Measurements from ENCODE around the gene PRR16.
"Not testable (repeated sequence)": the region's sequence is repeated elsewhere in the genome, so short reads cannot be mapped to it uniquely, and the experiment has no call there.

Gene PRR16

DNA sequence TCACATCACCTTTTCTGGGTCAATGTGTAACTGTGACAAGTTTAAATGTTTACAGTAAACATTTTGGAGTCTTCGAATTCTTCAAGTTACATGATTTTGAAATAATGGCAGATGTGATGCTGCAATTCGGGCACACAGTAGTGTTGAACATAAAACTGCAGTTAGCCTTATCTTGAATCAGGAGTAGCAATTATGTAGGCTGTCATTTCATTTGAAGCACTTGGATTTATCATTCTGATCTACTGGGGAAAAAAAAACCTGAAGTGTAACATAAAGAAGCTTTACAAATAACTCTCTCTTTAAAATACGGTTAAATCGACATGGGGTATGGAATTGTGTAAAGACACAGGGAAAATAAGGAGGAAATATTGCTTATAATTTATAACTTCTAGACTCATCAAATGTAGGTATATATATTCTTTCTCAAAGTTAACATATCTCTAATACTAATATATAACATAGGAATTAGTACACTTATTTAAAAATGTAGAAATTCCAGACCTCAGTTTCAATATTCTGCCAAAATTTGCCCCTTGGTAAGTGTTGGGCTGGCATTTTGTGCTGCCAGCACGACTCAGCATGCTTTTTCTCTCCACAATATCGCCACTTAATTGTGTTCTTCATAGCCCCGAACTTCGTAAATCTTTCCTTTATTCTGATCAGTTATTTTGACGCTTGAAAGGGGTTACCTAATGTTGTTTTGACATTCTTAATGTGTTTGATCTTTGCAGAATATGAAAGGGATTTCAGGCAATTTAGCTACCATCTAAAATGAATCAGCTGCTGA, 226.7 kb downstream of the PRR16 start:
- no peaks in the 10 kb centered on the region for H3K36me3 ChIP-seq (ENCODE audit: control insufficient read depth in 2 of 2, insufficient read depth in 2 of 2, low read length in 2 of 2)
- H3K9me3 ChIP-seq (ENCODE audit: control insufficient read depth in 2 of 2, low read length in 2 of 2), result no peaks in the 10 kb centered on the region
- H3K4me1 ChIP-seq (ENCODE audit: control insufficient read depth, insufficient read depth, low read length), result no peaks in the 10 kb centered on the region
- H3K27me3 ChIP-seq (ENCODE audit: control insufficient read depth in 1 of 2, insufficient read depth in 2 of 2, low read length in 2 of 2), result no peaks in the 10 kb centered on the region
- no peak overlapping the region for H3K9ac ChIP-seq (ENCODE audit: low read length in 2 of 2)
- no peak overlapping the region for H3K27ac ChIP-seq (ENCODE audit: low read length)
- H3K4me3 ChIP-seq (ENCODE audit: low read length in 2 of 2), result no peak overlapping the region

DNA sequence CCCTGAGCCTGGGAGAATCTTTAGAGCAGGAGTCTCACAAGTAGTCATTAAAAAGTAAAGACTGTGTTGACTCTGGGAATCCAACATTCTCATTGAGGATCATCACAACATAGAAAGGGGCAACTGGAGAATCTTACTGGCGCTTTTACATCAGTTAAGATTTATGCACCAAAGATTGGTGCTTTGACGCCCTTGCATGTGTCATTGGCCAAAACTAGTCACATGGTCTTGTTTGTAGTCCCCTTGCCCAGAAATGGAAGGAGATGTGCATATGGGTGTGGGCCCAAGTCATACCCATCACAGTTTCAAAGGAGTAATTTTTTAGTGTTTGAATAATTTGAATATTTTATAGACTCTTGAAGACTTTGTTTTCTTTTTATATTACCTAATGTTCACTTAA, 228.2 kb downstream of the PRR16 start:
- H3K4me1 ChIP-seq (ENCODE audit: control insufficient read depth, insufficient read depth, low read length), result no peaks in the 10 kb centered on the region
- H3K9ac ChIP-seq (ENCODE audit: low read length in 2 of 2), result no peak overlapping the region
- H3K9me3 ChIP-seq (ENCODE audit: control insufficient read depth in 2 of 2, low read length in 2 of 2), result no peaks in the 10 kb centered on the region
- H3K4me3 ChIP-seq (ENCODE audit: low read length in 2 of 2), result no peak overlapping the region
- no peak overlapping the region for H3K27ac ChIP-seq (ENCODE audit: low read length)
- H3K36me3 ChIP-seq (ENCODE audit: control insufficient read depth in 2 of 2, insufficient read depth in 2 of 2, low read length in 2 of 2), result no peaks in the 10 kb centered on the region
- H3K27me3 ChIP-seq (ENCODE audit: control insufficient read depth in 1 of 2, insufficient read depth in 2 of 2, low read length in 2 of 2), result no peaks in the 10 kb centered on the region

DNA sequence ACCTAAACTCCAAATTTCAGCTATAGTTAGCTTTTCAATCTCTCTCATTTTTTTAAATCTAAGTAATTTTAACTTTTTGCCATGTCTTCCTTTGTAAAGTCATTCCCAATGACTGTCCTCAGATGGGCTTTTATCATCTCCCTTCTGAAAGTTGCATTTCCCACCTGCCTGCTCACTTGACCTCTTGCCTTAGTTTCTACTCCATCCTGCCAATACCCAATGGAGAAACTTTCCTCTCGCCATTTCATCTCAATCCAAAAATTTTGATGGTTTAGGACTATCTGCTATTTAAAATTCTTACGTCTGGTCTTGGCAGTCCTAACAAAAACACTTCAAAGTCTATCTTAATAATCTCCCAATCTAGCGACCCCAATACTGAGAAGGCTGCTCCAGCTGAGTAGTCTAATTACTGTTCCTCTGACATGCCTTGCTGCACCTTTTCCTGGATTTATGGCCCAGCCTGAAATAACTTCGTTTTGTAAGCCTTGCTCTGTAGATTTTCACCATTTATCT, 231.3 kb downstream of the PRR16 start:
- H3K36me3 ChIP-seq (ENCODE audit: control insufficient read depth in 2 of 2, insufficient read depth in 2 of 2, low read length in 2 of 2), result no peaks in the 10 kb centered on the region
- H3K4me1 ChIP-seq (ENCODE audit: control insufficient read depth, insufficient read depth, low read length), result no peaks in the 10 kb centered on the region
- H3K9ac ChIP-seq (ENCODE audit: low read length in 2 of 2), result no peak overlapping the region
- no peak overlapping the region for H3K27ac ChIP-seq (ENCODE audit: low read length)
- H3K4me3 ChIP-seq (ENCODE audit: low read length in 2 of 2), result no peak overlapping the region
- H3K9me3 ChIP-seq (ENCODE audit: control insufficient read depth in 2 of 2, low read length in 2 of 2), result no peaks in the 10 kb centered on the region
- H3K27me3 ChIP-seq (ENCODE audit: control insufficient read depth in 1 of 2, insufficient read depth in 2 of 2, low read length in 2 of 2), result no peaks in the 10 kb centered on the region

DNA sequence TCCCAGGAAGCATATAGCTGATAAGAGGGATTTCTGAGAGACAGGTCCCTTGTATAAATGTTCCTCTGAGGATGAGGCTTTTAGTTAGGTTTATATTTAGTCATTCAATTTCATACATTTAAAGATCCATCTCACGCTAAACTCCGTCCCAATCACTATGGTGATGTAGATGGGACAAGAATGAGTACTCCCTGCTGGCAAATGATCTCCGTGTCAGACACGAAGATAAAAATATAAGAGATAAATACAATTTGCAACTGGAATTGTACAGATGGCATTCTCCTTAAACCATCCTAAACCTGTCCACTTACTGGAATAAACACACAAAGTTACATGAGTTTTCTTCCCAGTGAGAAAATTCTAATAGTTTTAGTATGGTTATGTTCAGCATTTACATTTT, 233.0 kb downstream of the PRR16 start:
- no peaks in the 10 kb centered on the region for H3K27me3 ChIP-seq (ENCODE audit: control insufficient read depth in 1 of 2, insufficient read depth in 2 of 2, low read length in 2 of 2)
- no peak overlapping the region for H3K4me3 ChIP-seq (ENCODE audit: low read length in 2 of 2)
- no peak overlapping the region for H3K9ac ChIP-seq (ENCODE audit: low read length in 2 of 2)
- no peak overlapping the region for H3K27ac ChIP-seq (ENCODE audit: low read length)
- no peaks in the 10 kb centered on the region for H3K4me1 ChIP-seq (ENCODE audit: control insufficient read depth, insufficient read depth, low read length)
- no peaks in the 10 kb centered on the region for H3K36me3 ChIP-seq (ENCODE audit: control insufficient read depth in 2 of 2, insufficient read depth in 2 of 2, low read length in 2 of 2)
- no peaks in the 10 kb centered on the region for H3K9me3 ChIP-seq (ENCODE audit: control insufficient read depth in 2 of 2, low read length in 2 of 2)

DNA sequence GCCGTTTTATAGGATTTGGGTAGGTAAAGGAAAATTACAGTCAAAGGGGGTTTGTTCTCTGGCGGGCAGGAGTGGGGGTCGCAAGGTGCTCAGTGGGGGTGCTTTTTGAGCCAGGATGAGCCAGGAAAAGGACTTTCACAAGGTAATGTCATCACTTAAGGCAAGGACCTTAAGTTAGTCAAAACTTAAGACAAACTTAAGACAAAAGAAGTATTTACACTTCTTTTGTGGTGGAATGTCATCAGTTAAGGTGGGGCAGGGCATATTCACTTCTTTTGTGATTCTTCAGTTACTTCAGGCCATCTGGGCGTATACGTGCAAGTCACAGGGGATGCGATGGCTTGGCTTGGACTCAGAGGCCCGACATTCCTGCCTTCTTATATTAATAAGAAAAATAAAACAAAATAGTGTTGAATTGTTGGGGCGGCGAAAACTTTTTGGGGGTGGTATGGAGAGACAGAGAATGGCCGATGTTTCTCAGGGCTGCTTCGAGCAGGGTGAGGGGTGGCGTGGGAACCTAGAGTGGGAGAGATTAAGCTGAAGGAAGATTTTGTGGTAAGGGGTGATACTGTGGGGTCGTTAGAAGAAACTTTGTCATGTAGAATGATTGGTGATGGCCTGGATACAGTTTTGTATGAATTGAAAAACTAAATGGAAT, 233.7 kb downstream of the PRR16 start:
- H3K9me3 ChIP-seq (ENCODE audit: control insufficient read depth in 2 of 2, low read length in 2 of 2); H3K36me3 ChIP-seq (ENCODE audit: control insufficient read depth in 2 of 2, insufficient read depth in 2 of 2, low read length in 2 of 2); H3K9ac ChIP-seq (ENCODE audit: low read length in 2 of 2); H3K27me3 ChIP-seq (ENCODE audit: control insufficient read depth in 1 of 2, insufficient read depth in 2 of 2, low read length in 2 of 2); H3K4me3 ChIP-seq (ENCODE audit: low read length in 2 of 2); H3K27ac ChIP-seq (ENCODE audit: low read length); H3K4me1 ChIP-seq (ENCODE audit: control insufficient read depth, insufficient read depth, low read length): not testable (repeated sequence)

DNA sequence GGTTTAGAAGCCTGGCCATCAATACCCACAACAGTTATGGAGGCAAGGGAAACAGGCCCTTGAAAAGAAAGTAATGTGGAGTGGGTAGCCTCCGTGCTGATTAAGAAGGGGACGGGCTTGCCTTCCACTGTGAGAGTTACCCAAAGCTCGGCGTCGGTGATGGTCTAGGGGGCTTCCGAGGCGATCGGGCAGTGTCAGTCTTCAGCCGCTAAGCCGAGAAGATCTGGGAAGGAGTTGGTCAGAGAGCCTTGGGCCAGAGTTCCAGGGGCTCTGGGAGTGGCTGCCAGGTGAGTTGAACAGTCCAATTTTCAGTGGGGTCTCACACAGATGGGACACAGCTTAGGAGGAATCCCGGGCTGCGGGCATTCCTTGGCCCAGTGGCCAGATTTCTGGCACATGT, 236.6 kb downstream of the PRR16 start:
- not testable (repeated sequence) for H3K27me3 ChIP-seq (ENCODE audit: control insufficient read depth in 1 of 2, insufficient read depth in 2 of 2, low read length in 2 of 2); H3K4me1 ChIP-seq (ENCODE audit: control insufficient read depth, insufficient read depth, low read length); H3K9ac ChIP-seq (ENCODE audit: low read length in 2 of 2); H3K4me3 ChIP-seq (ENCODE audit: low read length in 2 of 2); H3K27ac ChIP-seq (ENCODE audit: low read length); H3K9me3 ChIP-seq (ENCODE audit: control insufficient read depth in 2 of 2, low read length in 2 of 2); H3K36me3 ChIP-seq (ENCODE audit: control insufficient read depth in 2 of 2, insufficient read depth in 2 of 2, low read length in 2 of 2)

DNA sequence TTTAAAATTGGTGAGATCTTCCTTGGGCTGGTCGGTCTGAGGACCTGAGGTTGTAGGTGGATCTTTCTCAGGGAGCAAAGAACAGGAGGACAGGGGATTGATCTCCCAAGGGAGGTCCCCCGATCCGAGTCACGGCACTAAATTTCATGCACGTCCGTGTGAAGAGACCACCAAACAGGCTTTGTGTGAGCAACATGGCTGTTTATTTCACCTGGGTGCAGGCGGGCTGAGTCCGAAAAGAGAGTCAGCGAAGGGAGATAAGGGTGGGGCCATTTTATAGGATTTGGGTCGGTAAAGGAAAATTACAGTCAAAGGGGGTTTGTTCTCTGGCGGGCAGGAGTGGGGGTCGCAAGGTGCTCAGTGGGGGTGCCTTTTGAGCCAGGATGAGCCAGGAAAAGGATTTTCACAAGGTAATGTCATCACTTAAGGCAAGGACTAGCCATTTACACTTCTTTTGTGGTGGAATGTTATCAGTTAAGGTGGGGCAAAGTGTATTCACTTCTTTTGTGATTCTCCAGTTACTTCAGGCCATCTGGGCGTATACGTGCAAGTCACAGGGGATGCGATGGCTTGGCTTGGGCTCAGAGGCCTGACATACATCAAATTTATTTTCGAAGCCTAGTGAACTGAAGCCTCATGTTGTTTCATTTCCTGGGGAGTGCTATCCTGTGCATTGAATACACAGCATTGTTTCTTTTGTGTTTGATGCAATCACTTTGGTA, 238.9 kb downstream of the PRR16 start:
- not testable (repeated sequence) for H3K27me3 ChIP-seq (ENCODE audit: control insufficient read depth in 1 of 2, insufficient read depth in 2 of 2, low read length in 2 of 2); H3K27ac ChIP-seq (ENCODE audit: low read length); H3K4me3 ChIP-seq (ENCODE audit: low read length in 2 of 2); H3K4me1 ChIP-seq (ENCODE audit: control insufficient read depth, insufficient read depth, low read length); H3K9ac ChIP-seq (ENCODE audit: low read length in 2 of 2); H3K36me3 ChIP-seq (ENCODE audit: control insufficient read depth in 2 of 2, insufficient read depth in 2 of 2, low read length in 2 of 2); H3K9me3 ChIP-seq (ENCODE audit: control insufficient read depth in 2 of 2, low read length in 2 of 2)

DNA sequence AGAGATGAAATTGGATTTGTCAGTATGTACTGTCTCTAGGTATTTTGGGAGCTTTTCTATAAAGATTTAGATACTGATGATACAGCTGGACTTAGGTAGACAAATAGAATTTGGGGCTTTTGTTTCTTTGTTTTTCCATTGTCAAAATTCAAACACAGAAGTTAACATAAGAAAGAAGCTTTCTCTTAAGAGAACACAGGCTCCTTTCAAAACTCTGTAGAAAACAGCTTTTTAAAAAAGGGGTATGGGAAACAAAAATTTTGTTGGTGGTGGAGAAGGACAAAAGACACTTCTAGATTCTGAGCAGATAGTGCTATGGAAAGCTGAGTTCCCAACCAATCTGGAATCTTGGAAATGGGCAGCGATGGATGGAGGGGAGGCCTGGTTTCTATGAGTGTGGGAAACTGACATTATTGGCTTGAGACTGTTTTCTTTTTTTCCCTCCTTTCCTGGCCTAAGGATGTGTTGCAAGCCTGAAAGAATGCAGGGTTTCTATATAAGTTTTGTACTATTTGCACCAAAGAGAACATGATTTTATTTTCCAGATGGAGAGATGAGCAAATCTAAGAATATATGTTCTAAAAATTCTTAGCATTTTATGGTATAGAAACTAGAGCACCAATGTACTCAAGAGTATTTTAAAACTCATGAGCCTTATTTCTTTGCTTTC, 240.0 kb downstream of the PRR16 start:
- Histone ChIP-seq H3K9ac (ENCODE audit: low read length in 2 of 2) (no peak overlapping the region), H3K4me1 (ENCODE audit: control insufficient read depth, insufficient read depth, low read length) (no peaks in the 10 kb centered on the region), H3K27me3 (ENCODE audit: control insufficient read depth in 1 of 2, insufficient read depth in 2 of 2, low read length in 2 of 2) (no peaks in the 10 kb centered on the region), H3K36me3 (ENCODE audit: control insufficient read depth in 2 of 2, insufficient read depth in 2 of 2, low read length in 2 of 2) (no peaks in the 10 kb centered on the region), H3K27ac (ENCODE audit: low read length) (no peak overlapping the region), H3K4me3 (ENCODE audit: low read length in 2 of 2) (no peak overlapping the region), H3K9me3 (ENCODE audit: control insufficient read depth in 2 of 2, low read length in 2 of 2) (no peaks in the 10 kb centered on the region)

DNA sequence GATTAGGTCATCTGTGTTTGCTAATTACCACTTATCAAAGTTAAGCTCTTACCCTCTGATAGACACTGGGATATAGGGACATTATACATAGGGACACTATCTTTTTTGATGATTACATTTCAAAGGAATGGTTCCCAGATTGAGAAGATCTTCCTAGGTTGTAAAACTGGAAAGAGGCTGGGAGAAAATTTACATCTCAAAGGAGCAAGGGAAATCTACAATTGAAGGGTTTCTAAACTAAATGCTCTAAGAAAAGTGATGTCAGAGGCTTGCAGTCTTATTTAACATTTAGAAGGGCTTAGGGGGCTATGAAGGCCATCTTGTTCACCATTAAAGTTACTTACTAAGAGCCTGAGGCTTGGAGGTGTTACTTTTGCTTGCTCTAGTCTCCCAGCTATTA, 242.8 kb downstream of the PRR16 start:
- Histone ChIP-seq H3K4me1 (ENCODE audit: control insufficient read depth, insufficient read depth, low read length) (no peaks in the 10 kb centered on the region), H3K27ac (ENCODE audit: low read length) (no peak overlapping the region), H3K9ac (ENCODE audit: low read length in 2 of 2) (no peak overlapping the region), H3K27me3 (ENCODE audit: control insufficient read depth in 1 of 2, insufficient read depth in 2 of 2, low read length in 2 of 2) (no peaks in the 10 kb centered on the region), H3K36me3 (ENCODE audit: control insufficient read depth in 2 of 2, insufficient read depth in 2 of 2, low read length in 2 of 2) (no peaks in the 10 kb centered on the region), H3K9me3 (ENCODE audit: control insufficient read depth in 2 of 2, low read length in 2 of 2) (no peaks in the 10 kb centered on the region), H3K4me3 (ENCODE audit: low read length in 2 of 2) (no peak overlapping the region)

DNA sequence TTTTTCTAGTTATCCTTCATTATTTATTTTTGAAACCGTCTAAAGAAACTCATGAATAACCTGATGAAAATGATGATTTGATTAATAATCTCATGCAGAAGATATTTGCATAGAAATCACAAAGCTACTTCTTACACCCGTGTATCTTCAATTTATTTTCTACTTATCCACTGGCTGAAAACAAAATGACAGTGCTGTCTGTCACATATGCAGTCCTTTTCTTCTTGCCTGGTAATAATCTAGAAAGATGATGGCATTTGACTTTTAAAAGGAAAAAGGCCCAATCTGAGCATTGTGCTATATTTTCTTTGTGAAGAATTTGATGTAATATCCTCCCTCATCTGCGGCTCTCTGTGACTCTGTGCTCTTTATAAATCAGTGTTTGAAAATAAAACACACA, 253.3 kb downstream of the PRR16 start:
- no peaks in the 10 kb centered on the region for H3K4me1 ChIP-seq (ENCODE audit: control insufficient read depth, insufficient read depth, low read length)
- no peak overlapping the region for H3K27ac ChIP-seq (ENCODE audit: low read length)
- no peak overlapping the region for H3K4me3 ChIP-seq (ENCODE audit: low read length in 2 of 2)
- H3K27me3 ChIP-seq (ENCODE audit: control insufficient read depth in 1 of 2, insufficient read depth in 2 of 2, low read length in 2 of 2), result no peaks in the 10 kb centered on the region
- no peaks in the 10 kb centered on the region for H3K36me3 ChIP-seq (ENCODE audit: control insufficient read depth in 2 of 2, insufficient read depth in 2 of 2, low read length in 2 of 2)
- H3K9ac ChIP-seq (ENCODE audit: low read length in 2 of 2), result no peak overlapping the region
- H3K9me3 ChIP-seq (ENCODE audit: control insufficient read depth in 2 of 2, low read length in 2 of 2), result no peaks in the 10 kb centered on the region

Data from stomach smooth muscle (tissue), 2 donors.